GM21526 (cell line): ENCODE measurements around the gene NR2F1-AS1.

ENCODE experiments used
- ATAC-seq: cut with Tn5 transposase; IDR thresholded peaks from one replicate; pipeline ENCODE4 v1.9.1; 2021; ENCODE audit warnings: moderate library complexity; ENCODE audit not compliant: unreplicated experiment, low FRiP score

Gene NR2F1-AS1

DNA sequence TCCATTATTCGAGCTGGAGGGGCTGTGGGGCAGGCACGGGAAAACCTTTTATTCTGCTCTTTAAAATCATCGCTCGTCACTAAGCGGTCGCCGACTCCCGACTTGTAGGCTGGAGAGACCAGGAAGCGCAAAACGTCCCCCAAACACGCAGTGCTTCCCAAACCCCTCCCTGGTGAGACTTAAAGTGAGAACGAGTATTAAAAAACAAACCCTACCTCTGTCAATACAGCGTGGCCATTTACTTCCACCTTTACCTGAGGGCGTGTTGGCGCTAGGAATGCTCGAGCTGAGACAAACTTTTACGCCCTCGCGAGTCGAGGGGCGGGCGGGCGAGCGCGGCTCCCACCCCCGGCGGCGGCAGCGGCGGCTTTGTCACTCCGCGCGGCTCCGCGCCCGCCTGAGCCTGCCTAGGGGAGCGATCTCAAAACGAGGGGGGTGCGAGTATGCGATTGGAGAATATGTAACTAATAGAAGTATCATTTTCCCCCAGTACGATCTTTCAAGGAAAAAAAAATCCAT lies at the start of gene NR2F1-AS1:
TSS of gene NR2F1-AS1 (minus strand) at position 293 of the 519 bp plus-strand sequence.
- ATAC-seq = peak; percentile 39

DNA sequence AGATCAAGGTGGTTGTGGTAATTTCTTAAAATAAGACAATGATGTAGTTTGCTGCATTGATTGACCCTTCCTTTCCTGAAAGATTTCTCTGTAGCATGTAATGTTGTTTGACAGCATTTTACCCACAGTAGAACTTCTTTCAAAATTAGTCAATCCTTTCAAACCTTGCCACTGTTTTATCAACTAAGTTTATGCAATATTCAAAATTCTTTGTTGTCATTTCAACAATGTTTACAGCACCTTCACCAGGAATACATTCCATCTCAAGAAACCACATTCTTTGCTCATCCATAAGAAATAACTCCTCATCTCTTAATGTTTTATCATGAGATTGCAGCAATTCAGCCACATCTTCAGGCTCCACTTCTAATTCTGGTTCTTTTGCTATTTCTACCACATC lies 45.8 kb upstream of the NR2F1-AS1 start:
- no peak for ATAC-seq

DNA sequence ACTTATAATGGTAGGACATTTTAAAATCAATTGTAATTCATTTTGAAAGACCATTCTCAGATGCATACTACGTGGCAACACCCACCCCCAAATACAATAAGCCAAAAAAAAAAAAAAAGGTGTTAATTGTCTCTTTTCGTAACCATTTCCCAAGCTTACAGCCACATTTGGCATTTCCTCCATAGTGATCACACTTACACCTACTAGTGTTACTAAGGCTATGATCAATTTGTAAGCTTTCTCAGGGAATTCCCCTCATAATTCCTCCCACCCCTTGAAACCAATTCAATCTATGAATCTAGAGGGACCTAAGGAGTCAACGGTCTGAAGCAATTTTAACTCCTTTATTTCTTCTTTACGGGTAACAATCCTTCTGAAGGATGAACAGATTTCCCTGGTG lies 42.1 kb upstream of the NR2F1-AS1 start:
- ATAC-seq = no peak

DNA sequence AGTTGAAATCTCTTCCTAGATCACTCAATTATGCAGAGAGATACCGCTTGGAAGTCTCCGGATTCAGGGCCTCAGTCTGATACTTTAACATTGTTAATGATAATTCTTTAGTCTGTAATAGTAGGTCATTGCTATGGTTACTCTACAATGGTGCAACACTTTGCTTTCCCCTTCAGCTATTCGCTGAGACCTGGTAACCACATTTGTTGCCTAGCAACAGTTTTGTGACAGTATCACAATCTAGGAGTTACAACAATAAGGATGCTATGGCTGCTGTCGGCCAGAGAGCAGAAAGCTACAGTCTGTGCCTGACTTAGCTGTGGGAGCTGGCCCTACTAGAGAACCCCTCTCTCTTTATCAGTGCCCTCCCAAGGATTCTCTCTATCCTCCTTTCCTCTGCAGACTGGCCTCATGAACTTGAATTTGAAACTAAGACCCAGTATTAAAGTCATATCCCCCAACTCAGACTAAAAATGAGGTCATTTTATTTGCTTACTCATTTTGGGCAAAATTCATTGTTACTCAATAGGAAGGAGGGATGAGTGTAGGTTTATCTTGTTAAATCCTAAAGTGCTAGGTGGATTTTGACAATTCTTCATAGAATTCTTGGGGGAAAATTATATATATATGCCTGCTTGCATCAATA lies 41.3 kb upstream of the NR2F1-AS1 start:
- no peak for ATAC-seq

DNA sequence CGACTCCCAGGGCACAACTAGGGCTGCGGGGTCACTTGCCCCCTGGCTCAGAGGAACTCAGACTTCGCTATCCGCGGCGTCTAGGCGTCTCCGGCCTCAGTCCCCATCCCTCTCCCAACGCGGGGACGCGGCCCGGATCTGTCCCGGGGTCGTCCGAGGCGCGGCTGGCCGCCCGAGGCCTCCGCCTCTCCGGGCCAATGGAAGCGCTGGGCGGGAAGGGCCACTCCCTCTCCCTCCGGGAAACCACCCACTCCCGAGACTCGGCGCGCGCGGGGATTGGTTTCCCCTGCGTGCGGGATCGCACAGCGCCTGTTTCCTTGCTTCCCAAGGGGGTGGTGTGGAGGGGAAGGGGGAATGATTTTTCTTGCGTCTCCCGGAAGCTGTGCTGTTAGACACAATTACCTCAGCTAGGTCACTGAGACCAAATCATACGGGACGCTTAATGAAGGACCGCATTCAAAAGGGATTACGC lies 40.3 kb upstream of the NR2F1-AS1 start:
- peak; percentile 12 for ATAC-seq

DNA sequence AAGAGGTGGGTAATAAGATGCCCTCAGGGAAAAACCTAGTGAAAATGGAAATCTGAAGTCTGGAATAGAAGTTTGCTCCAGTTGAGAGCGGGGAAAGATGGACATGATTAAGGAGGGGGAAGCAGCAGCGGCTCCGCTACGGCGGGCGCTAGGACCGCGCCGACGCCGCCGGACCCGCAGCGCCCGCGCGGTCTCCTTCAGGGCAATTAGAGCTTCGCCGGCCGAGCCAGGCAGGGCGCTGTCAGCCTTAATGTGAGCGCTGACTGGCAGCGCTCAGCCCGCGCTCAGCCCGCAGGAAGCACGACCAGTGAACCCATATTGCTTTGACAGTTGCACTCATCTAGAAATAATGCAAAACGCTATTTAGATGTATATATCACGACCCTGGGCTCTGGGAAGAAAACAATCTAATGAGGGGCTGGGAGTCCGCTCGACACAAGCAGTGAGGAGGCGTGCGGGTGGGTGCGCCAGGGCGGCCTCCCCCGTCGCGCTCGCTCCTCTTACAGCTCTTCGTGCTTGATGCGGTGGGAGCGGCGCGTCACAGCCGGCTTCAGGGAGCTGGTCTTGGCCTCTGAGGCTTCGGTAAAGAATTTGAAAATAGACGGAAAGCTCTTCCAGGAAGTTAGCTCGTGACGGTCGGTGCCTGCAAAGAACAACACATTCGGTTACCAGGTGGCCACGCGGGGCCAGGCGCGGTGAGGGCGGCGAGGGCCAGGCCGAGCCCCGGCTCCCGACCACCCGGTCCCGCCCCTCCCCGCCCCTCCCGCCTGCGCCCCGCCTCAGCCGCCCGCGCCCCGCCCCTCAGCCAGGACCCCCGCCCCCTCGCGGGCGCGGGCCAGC lies 39.7 kb upstream of the NR2F1-AS1 start:
- ATAC-seq = peak; percentile 98

DNA sequence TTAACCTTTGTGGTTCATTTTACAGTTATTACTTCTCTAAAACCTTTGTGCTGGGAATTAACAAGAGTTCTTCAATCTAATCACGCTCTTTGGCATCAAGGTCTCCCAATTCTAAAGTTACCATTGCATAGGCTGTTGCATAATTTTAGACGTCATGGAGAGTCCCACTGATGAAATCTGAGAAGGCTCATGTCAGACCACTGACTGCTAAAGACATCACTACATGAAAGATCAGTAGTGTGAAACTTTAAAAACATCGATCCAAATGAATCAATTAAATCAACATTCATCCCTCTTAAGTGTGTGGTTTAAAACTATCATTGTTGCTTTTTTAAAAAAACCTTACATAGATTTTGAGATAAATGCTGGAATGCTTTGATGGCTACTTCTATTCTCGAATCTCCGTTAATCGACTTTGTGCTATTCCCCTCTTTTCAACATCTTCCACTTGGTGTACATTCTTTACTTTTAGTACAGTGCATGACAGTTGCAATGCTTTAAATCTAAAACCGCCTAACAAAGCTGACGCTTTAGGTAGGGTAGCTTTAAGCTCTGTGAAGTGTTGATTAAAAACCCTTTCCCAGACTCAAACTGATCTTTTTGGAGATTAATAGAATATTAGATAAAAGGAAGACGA lies 35.6 kb upstream of the NR2F1-AS1 start:
- no peak for ATAC-seq

DNA sequence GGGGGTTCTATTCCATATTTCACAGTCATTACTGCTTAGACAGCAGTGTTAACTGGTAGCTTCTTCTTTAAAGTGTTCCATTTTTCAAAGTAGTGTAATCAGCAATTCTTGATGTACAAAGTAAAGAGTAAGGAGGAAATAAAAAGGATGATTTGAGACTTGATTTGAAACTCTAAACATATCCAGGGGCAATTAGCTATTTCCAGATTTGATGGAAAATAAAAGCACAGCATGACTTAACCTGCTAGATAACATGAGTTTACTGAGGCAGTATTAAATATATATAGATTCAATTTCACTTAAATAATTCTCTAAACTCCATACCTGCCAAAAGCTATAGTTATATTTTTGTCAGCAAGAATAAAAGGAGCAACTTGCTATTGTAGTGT lies 31.8 kb upstream of the NR2F1-AS1 start:
- ATAC-seq = no peak

DNA sequence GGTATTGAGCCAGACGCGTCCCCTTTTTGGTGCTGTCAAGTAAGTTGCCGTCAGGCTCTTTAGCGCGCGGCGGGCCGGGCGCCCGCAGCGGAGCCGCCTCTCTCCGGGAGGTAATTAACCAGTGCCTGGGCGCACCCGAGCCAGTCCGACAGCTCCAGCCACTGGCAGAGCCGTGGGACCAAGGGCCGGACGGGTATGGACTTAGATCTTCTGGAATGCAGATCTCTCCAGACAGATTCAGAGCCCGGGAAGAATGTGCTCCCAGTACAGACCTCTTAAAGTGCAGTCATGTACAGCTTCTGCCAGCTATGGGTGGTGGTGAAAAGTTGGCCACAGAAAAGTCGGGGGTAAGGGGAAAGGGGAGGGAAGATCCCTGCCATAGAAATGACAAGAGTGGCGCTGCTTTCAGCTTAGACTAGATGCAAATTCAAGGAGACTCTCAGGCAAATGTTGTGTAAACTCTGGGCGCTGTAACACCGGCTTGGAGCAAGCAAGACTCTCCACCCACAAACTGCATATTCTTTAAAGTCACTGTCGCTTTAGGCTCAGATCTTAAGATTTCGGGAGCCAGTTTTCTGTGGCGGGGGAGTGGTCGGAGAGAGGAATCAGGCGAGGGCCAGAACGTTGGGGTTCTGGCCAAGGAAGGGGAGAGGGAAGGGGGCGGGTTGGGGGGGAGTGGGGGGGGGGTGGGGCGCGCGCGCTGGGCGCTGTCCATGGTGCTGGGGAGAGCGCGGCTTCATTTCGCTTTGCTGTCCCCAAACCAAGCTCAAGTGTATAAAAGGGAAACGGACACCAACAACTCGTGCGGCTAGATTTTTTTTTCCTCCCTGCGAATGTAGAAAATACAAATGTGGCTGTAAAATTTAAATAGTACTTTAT lies 31.2 kb upstream of the NR2F1-AS1 start:
- ATAC-seq = no peak

DNA sequence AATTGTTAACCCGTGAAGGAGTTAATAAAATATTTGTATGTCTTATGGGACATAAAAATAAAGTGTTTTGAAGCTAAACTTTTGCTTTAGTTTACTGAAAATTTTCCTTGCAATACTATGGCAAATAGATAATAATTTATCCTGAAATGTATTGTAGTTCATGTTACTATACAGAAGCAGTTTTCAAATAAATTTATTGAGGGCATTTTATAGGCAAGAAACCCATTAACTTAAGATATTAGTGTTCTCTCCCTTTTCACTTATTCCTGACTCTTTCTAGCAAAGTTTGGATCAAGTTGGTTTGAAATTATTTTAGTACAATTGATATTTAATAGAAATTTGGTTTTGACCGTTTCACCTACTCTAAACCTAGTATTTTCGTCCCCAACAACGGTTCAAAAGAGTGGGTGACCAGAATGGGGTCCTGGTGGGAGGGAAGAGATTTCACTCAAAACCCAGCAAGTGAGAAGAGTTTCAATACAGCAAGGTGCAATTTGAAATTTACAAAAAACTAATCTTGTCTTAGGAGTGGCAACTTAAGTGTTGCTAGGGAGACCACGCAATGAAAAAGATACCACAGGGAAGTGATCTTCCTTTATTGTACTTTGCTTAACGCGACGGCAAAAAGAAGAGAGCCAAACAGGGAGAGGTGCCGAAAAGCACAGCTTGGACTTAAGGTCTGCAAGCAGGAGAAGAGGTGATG lies 30.4 kb upstream of the NR2F1-AS1 start:
- no peak for ATAC-seq

DNA sequence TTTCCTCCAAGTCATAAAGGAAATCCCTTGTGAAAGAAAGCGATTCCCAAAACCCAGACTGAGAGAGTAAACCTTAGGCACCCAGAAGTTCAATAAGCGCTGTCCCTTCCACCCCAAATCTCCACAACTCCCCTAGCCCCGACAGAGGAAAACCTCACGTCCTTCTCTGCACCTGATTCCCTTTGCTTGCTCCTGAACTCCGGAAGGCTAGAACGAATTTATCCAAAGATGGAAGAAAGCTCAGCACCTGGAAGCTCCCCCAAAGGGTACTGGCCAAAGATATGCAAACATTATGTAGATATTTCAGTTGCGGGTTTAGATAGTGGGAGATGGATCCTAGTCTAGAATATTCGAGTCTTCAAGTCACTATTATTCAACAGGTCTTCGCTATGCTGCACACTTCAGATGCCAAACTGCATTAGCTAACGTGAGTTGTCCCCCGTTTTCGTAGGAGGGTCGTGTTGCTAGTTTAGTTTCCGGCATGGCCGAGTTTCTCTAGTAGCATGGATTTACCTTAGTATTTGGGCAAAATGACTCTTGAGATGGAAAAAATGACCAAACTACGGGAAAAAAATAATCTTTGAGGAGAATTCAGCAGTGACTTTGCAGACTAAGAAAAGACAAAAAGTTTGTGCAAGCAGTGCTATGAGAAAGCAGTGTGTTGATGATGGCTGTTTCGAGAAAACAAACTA lies 29.7 kb upstream of the NR2F1-AS1 start:
- ATAC-seq = no peak

DNA sequence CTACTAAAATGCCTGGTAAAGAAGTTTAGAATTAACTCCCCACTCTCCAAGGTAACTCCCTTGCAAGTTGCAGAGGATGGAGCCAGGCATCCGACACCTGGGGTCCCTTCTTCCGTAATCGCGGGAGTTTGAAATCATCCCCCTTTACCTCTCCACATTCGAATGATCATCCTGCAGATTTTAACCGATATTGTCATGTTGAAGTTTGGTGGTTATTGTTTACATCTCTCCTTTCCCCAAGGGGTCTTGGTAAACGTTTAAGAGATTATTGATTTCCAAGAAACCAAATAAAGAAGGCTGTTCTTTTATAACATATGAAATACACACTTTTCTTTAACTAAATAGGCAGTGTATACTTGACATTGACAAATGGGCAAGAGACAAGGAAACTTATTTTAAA lies 28.7 kb upstream of the NR2F1-AS1 start:
- ATAC-seq = no peak

DNA sequence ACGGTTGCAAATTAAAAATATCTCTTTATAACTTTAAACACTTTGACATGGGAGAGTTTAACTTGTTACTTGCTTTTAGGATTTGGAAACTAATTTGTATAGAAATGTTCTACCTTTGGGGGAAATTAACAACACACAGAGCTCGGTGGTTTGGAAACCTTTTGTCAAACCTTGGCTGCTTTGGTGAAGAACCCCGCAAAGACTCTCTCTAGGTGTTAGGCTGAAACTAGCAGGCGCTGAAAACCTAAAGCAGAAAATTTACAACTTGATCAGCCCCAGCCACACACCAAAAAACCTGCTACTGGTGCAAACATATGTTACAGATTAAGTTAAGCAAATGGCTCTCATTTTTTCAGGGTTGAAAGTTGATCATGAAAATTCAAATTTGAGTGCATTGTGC lies 27.8 kb upstream of the NR2F1-AS1 start:
- no peak for ATAC-seq

DNA sequence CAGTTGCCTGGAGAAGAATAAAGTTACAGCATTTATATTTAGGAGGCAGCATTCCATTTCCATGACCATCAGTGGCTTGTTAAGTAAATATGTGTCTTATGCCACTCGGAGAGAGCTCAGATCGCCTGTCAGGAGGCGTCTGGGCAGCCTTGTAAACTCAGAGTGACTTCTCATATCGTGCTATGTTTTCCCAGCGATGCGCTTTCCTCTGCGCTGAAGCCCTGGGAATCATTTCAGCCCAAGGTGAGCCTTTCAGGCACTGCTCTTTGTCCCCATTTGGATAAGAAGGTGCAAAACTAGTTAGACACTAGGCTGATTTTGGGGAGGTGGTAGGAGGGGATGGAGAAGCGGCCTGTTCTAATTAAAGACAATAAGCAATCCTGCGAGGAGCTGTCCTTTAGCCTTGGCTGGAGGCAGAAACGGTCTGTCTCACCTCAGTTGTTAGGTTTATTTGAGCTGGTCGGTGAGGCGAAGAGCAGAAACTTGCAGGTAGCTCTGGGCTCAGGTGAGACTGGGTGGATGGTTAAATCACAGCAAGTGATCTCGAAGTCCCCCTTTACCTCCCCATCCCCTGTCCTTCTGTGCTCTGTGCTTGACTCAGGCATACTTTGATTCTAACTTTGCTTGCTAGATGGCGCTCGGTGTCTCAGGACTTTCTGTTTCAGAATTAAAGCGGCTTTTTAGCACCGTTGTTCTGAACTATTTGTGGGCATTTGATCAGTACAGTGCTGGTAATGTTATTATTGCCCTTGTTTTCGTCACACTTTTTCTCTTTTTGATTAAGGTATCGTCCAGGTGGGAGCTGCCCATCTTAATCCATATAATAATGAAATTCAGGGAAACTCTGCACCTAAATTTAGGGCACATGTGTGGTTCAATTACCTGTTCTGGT lies 26.6 kb upstream of the NR2F1-AS1 start:
- peak; percentile 87 for ATAC-seq

DNA sequence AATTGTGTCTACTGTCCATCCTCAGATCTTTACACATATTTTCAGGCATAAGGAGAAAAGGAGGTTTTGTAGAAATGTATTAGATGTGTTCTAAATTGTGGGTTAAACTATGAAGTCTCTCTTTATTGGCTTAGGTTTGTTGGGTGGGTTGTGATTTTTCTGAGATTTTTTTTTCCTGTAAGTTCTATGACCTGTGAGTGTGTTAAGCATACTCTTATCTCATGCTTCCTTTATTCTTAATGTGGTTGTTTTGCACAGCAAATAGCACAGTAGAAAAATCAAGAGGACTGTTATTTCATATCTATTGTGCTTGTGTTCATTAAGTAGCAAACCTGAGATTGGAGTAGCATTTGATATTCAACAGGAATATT lies 25.3 kb upstream of the NR2F1-AS1 start:
- no peak for ATAC-seq

DNA sequence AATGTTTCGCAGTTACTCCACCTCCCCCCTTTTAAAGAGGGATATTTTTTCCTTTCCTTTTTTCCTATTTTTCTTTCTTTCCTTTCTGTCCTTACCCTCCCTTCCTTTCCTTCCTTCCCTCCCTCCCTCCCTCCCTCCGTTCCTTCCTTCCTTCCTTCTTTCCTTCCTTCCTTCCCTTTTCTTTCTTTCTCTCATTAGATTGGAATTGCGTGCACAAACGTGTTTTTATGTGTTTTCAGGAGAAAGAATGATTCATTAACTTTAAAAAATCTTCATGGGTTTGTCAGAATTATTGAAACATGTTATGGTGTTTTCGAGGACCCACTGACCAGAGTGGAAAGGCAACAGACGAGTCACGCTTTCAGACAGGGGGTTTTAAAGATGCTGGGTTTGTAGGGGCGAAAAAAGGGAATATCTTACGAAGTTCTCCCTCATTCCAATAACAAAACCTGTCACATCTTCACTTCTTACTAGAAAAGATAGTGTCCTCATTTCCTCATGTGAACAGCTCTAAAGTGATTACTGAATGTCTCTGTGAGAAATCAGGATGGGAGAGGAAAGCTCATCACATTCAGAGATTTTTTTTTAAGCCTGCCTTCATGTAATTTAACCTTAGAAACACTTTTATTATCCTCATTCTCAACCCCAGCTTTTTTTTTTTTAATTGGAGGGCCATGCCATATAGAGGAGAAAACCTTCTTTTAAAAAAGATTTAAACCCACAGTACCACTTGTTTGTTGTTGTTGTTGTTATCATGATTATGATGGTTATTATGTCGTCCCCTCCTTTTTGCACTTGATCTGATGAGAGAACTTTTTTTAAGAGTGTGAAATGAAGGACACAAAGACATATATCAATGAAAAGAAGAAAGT lies 23.9 kb upstream of the NR2F1-AS1 start:
- no peak for ATAC-seq
